K562 (cell line): Measurements from ENCODE around the gene NTSR2. TPM values are rescaled to one million over a fixed set of nuclear protein-coding genes. Genes with fewer than 3 reads are reported as not detected.

Experiments used
- ATAC-seq: fragments of 200-7000 bp; cut with Tn5 transposase; 3 replicates; pipeline ENCODE4 v1.9.1; 2020; ENCODE audit warnings: moderate library complexity
- BruUV-seq: library from RNA; stranded (reverse); fragments of 400-500 nt; replicated peaks from 2 replicates; lab custom pipeline; 2021; lab: Mats Ljungman, UMichigan
- CTCF ChIA-PET: fragments of 300-600 bp; formaldehyde crosslinking; extraction: SDS; loops from one replicate; lab custom pipeline; 2021; ENCODE audit warnings: low intra/inter-chr PET ratio; lab: Yijun Ruan, JAX
- POLR2A ChIA-PET: fragments of 300-600, 350-650 bp; sonication (Branson Sonifier 250); formaldehyde crosslinking; extraction: SDS; loops from one replicate; lab custom pipeline; 2021; ENCODE audit warnings: antibody characterized with exemption, inconsistent platforms; lab: Yijun Ruan, JAX
- DNase-seq, 4 experiments: peaks; one replicate each; pipeline versions ENCODE4 v3.0.0 to v3.0.0-alpha.2; 2011 to 2018; ENCODE audit warnings: low spot score in 3 of 4, mixed read lengths in 3 of 4; ENCODE audit errors: extremely low read depth in 1 of 4
- FAIRE-seq: peaks from 2 replicates; lab custom pipeline; 2011; peaks lifted over from hg19 to GRCh38; lab: Jason Lieb, UNC
- H2AFZ ChIP-seq: 2 replicates; pipeline ENCODE4 v1.6.0; 2011; ENCODE audit warnings: low read depth, low read length, control low read depth, inconsistent platforms
- H3K27ac ChIP-seq: fragments of 200-600 bp; 3 replicates; pipeline ENCODE4 v1.8.0; 2011; ENCODE audit warnings: low read depth, mild to moderate bottlenecking, control low read depth, inconsistent platforms, low read length, moderate library complexity, mixed read lengths; ENCODE audit errors: extremely low read depth
- H3K27me3 ChIP-seq, 2 experiments: fragments of 300-600 bp in 1 of 2; 2 replicates in 1 of 2; 3 replicates in 1 of 2; pipeline versions ENCODE4 v1.6.0 to v1.8.0; 2011; ENCODE audit warnings: inconsistent platforms in 2 of 2, low read length in 2 of 2, mild to moderate bottlenecking in 1 of 2, mixed read lengths in 1 of 2, moderate library complexity in 1 of 2; ENCODE audit not compliant: control insufficient read depth in 2 of 2, insufficient read depth in 2 of 2
- H3K36me3 ChIP-seq: fragments of 300-600 bp; 3 replicates; pipeline ENCODE4 v1.8.0; 2011; ENCODE audit warnings: mild to moderate bottlenecking, low read length, inconsistent platforms; ENCODE audit not compliant: control insufficient read depth, insufficient read depth
- H3K4me1 ChIP-seq, 2 experiments: fragments of 200-600 bp in 1 of 2; replicated peaks in 1 of 2; 2 replicates in 1 of 2; 3 replicates in 1 of 2; pipeline versions ENCODE4 v1.5.1 to v1.8.0; 2011; ENCODE audit warnings: inconsistent platforms in 2 of 2, low read length in 2 of 2, mild to moderate bottlenecking in 1 of 2, mixed read lengths in 1 of 2, moderate library complexity in 1 of 2; ENCODE audit not compliant: control insufficient read depth in 2 of 2, insufficient read depth in 2 of 2
- H3K4me2 ChIP-seq: 2 replicates; pipeline ENCODE4 v1.6.1; 2011; ENCODE audit warnings: low read length, control low read depth, inconsistent platforms, mixed read lengths; ENCODE audit not compliant: insufficient read depth
- H3K4me3 ChIP-seq: fragments of 200-600 bp; sonication (generic), shearing (Covaris generic); 2 replicates; pipeline ENCODE4 v1.5.1; 2016; ENCODE audit warnings: control low read depth, inconsistent platforms
- H3K79me2 ChIP-seq: fragments of 200-600 bp; 3 replicates; pipeline ENCODE4 v1.8.0; 2011; ENCODE audit warnings: low read length, inconsistent platforms; ENCODE audit not compliant: control insufficient read depth, insufficient read depth
- H3K9ac ChIP-seq, 2 experiments: 2 replicates each; pipeline versions ENCODE4 v1.6.0 to v1.6.1; 2011; ENCODE audit warnings: low read depth in 2 of 2, low read length in 2 of 2, control low read depth in 1 of 2, inconsistent platforms in 1 of 2, mild to moderate bottlenecking in 1 of 2, mixed read lengths in 1 of 2; ENCODE audit not compliant: insufficient read depth in 1 of 2
- H3K9me1 ChIP-seq: one replicate; pipeline ENCODE4 v1.6.0; 2011; ENCODE audit warnings: inconsistent platforms, mild to moderate bottlenecking, low read length, moderate library complexity; ENCODE audit not compliant: control insufficient read depth, insufficient read depth
- H3K9me3 ChIP-seq: replicated peaks from 2 replicates; pipeline ENCODE4 v1.5.1; 2011; ENCODE audit warnings: low read depth, low read length, inconsistent platforms; ENCODE audit not compliant: control insufficient read depth, insufficient read depth
- H4K20me1 ChIP-seq: replicated peaks from 2 replicates; pipeline ENCODE4 v1.6.1; 2011; ENCODE audit warnings: low read length, inconsistent platforms, mixed read lengths; ENCODE audit not compliant: control insufficient read depth, insufficient read depth
- ADNP ChIP-seq: fragments of 200-800 bp; sonication (Bioruptor generic); IDR thresholded peaks from 2 replicates; pipeline ENCODE4 v1.6.1; 2016; ENCODE audit warnings: missing genetic modification characterization, missing compliant biosample characterization
- COPS2 ChIP-seq: fragments of 450-650 bp; conservative IDR thresholded peaks from 2 replicates; pipeline ENCODE4 v1.6.1; 2016; ENCODE audit warnings: mild to moderate bottlenecking, moderate library complexity
- CREM ChIP-seq: IDR thresholded peaks from 2 replicates; pipeline ENCODE4 v1.6.1; 2014; ENCODE audit warnings: antibody characterized with exemption, low read depth
- FOXJ2 ChIP-seq: fragments of 200-800 bp; sonication (Bioruptor generic); IDR thresholded peaks from 2 replicates; pipeline ENCODE4 v1.6.1; 2016; ENCODE audit warnings: missing genetic modification characterization, missing compliant biosample characterization
- FOXK2 ChIP-seq, 2 experiments: fragments of 450-650 bp; IDR thresholded peaks in 1 of 2; conservative IDR thresholded peaks in 1 of 2; 2 replicates each; pipeline ENCODE4 v1.6.1; 2016; ENCODE audit warnings: low read depth in 2 of 2, mild to moderate bottlenecking in 1 of 2
- FUS ChIP-seq: fragments of 200-400 bp; formaldehyde crosslinking; optimal IDR thresholded peaks from 2 replicates; pipeline ENCODE3; 2017; ENCODE audit warnings: low read depth, low read length
- GABPB2 ChIP-seq: fragments of 250-450 bp; sonication (Bioruptor Pico); conservative IDR thresholded peaks from 2 replicates; pipeline ENCODE4 v1.5.1; 2021; ENCODE audit warnings: mild to moderate bottlenecking
- GATA2 ChIP-seq: sonication (generic); formaldehyde crosslinking; IDR thresholded peaks from 2 replicates; pipeline ENCODE4 v1.4.0; 2020; ENCODE audit warnings: mild to moderate bottlenecking, missing genetic modification reagents
- IFI16 ChIP-seq: fragments of 250-450 bp; sonication (Bioruptor Pico); IDR thresholded peaks from 2 replicates; pipeline ENCODE4 v2.1.2; 2022; ENCODE audit warnings: mild to moderate bottlenecking, inconsistent platforms
- NBN ChIP-seq: fragments of 450-650 bp; IDR thresholded peaks from 2 replicates; pipeline ENCODE4 v1.6.1; 2016; ENCODE audit warnings: low read depth, mild to moderate bottlenecking
- PBX2 ChIP-seq, 2 experiments: IDR thresholded peaks in 1 of 2; conservative IDR thresholded peaks in 1 of 2; 2 replicates each; pipeline ENCODE4 v1.6.1; 2016; ENCODE audit warnings: low read depth in 2 of 2, mild to moderate bottlenecking in 1 of 2, missing compliant biosample characterization in 1 of 2, missing genetic modification characterization in 1 of 2, moderate library complexity in 1 of 2
- RBM25 ChIP-seq: fragments of 200-400 bp; formaldehyde crosslinking; IDR thresholded peaks from 2 replicates; pipeline ENCODE4 v1.6.1; 2018; ENCODE audit warnings: low read length, low read depth, moderate library complexity; ENCODE audit not compliant: severe bottlenecking
- TRIM28 ChIP-seq: fragments of 450-650 bp; IDR thresholded peaks from 2 replicates; pipeline ENCODE4 v1.6.1; 2017
- U2AF2 ChIP-seq: fragments of 200-400 bp; formaldehyde crosslinking; optimal IDR thresholded peaks from 2 replicates; pipeline ENCODE3; 2017; ENCODE audit warnings: low read depth, mild to moderate bottlenecking, low read length
- ZNF316 ChIP-seq: fragments of 450-650 bp; IDR thresholded peaks from 2 replicates; pipeline ENCODE4 v1.6.1; 2016
- ZNF436 ChIP-seq: fragments of 250-450, 450-650 bp; sonication (Bioruptor Pico); formaldehyde crosslinking; IDR thresholded peaks from 2 replicates; pipeline ENCODE4 v1.7.0; 2020; ENCODE audit warnings: mild to moderate bottlenecking
- ZNF695 ChIP-seq: fragments of 450-650 bp; formaldehyde crosslinking; IDR thresholded peaks from 2 replicates; pipeline ENCODE4 v1.4.0; 2020; ENCODE audit warnings: mild to moderate bottlenecking, moderate library complexity
- WGBS: fragments of 100-300 bp; shearing (Covaris generic); methylation state at CpG from one replicate; pipeline ENCODE4 v1.1.6; 2016; ENCODE audit warnings: low coverage, mixed read lengths; ENCODE audit not compliant: insufficient coverage; ENCODE audit errors: missing lambda C conversion rate; 5-methylcytosine and 5-hydroxymethylcytosine counted together
- in situ Hi-C: fragments of 300-500 bp; cut with MboI; formaldehyde crosslinking; loops from 4 replicates; pipeline ENCODE4 v1.15.0; 2018; ENCODE audit warnings: inconsistent platforms, mixed read lengths
- intact Hi-C: fragments of 100-400 bp; cut with micrococcal nuclease; formaldehyde crosslinking; loops from 2 replicates; pipeline ENCODE4 v1.14.2; 2022
- polyA plus RNA-seq, 8 experiments: library from polyadenylated mRNA; depleted of rRNA in 4 of 8; stranded (reverse) in 5 of 8; unstranded in 3 of 8; fragments of >200 nt; fragmentation: Nextera tagmentation in 2 of 8; fragmentation: Illumina TruSeq in 1 of 8; extraction: Ambion mirVana in 2 of 8; extraction: Trizol in 1 of 8; gene quantifications; 2 replicates each; pipeline versions ENCODE4 v1.2.1 to v1.2.3, GENCODE V29; 2011 to 2014; ENCODE audit warnings: inconsistent platforms in 1 of 8, missing spikeins in 1 of 8
- total RNA-seq, 7 experiments: library from RNA; depleted of rRNA in 6 of 7; stranded (reverse); fragments of >200 nt in 6 of 7; fragmentation: Illumina TruSeq in 2 of 7; extraction: Trizol in 2 of 7; gene quantifications; 2 replicates each; pipeline versions ENCODE4 v1.2.1 to v1.2.3, GENCODE V29; 2011 to 2021; ENCODE audit warnings: low replicate concordance in 1 of 7

Gene NTSR2
- total and polyA plus RNA-seq, 9 of the 15 experiments (the other 6 are each of a cell fraction or from before 2014, with no cell fraction given): not detected

- CTCF ChIA-PET: no interaction called here
- BruUV-seq: no TSS peak
These were observed 9.0 kb upstream of the NTSR2 start for GRCh38 chr2:11679016-11679415.

GRCh38 chr2:11678306-11678960, 8.4 kb upstream of the NTSR2 start:
- 0% methylated on average over 14 of the region's 14 CpGs for WGBS
- H3K4me2 ChIP-seq: no peak overlapping the region
- no peaks in the 10 kb centered on the region for H3K9me3 ChIP-seq
- POLR2A ChIA-PET: interaction anchor here (1.2 kb wide), 1 partner anchor 8 kb away, joined by 3 read pairs; no protein-coding TSS in a partner anchor
- no peaks in the 10 kb centered on the region for H3K79me2 ChIP-seq
- no peak overlapping the region for H3K4me3 ChIP-seq
- in situ Hi-C loops: no loop called here
- DNase-seq (no peak), FAIRE-seq (no peak), ATAC-seq (no peak)
- no peak overlapping the region for H3K27ac ChIP-seq
- peaks cover 29 to 78% of the 10 kb centered on the region in 2 experiments for H3K27me3 ChIP-seq
- H3K4me1 ChIP-seq: peaks cover 0 to 7% of the 10 kb centered on the region in 2 experiments; a peak in 2 of 5 replicates
- intact Hi-C loops: no loop called here
- CTCF ChIA-PET: interaction anchor here (0.6 kb wide), 1 partner anchor 85 kb away, joined by 4 read pairs; no protein-coding TSS in a partner anchor
- peaks cover 17% of the 10 kb centered on the region for H4K20me1 ChIP-seq
- BruUV-seq: no TSS peak
- no peak overlapping the region for H2AFZ ChIP-seq
- no peaks in the 10 kb centered on the region for H3K9me1 ChIP-seq
- H3K36me3 ChIP-seq: no peaks in the 10 kb centered on the region
- peak overlapping the region in 1 of 2 experiments; percentile 26; a peak in 2 of 4 replicates for H3K9ac ChIP-seq
- TF ChIP-seq ZNF695 (no peak), NBN (no peak), TRIM28 (no peak), GATA2 (CRISPR knock-in tag) (no peak), FUS (no peak), FOXK2 (conservative IDR thresholded peaks at IDR 0.05 in 1 of 2, IDR thresholded peaks at IDR 0.05 in 1 of 2; ENCODE audit: low read depth in 2 of 2) (no peak), GABPB2 (CRISPR knock-in tag) (no peak), IFI16 (CRISPR knock-in tag) (no peak), PBX2 (CRISPR knock-in tag; IDR thresholded peaks at IDR 0.05; ENCODE audit: low read depth) (no peak), PBX2 (tag; conservative IDR thresholded peaks at IDR 0.05; ENCODE audit: low read depth) (no peak), ZNF316 (no peak), CREM (no peak), U2AF2 (no peak), FOXJ2 (no peak)

More at GRCh38 chr2:11679016-11679415, 9.0 kb upstream of the NTSR2 start:
- TF ChIP-seq RBM25 (peak; percentile 57), COPS2 (no peak), ZNF436 (no peak), ADNP (no peak)
- Histone ChIP-seq H3K9me1 (no peaks in the 10 kb centered on the region), H4K20me1 (peaks cover 17% of the 10 kb centered on the region), H3K79me2 (no peaks in the 10 kb centered on the region), H2AFZ (no peak overlapping the region), H3K27me3 (peaks cover 30 to 83% of the 10 kb centered on the region in 2 experiments), H3K9me3 (no peaks in the 10 kb centered on the region), H3K4me2 (no peak overlapping the region), H3K9ac (no peak overlapping the region), H3K27ac (no peak overlapping the region), H3K4me1 (peaks cover 0 to 7% of the 10 kb centered on the region in 2 experiments; a peak in 2 of 5 replicates), H3K36me3 (no peaks in the 10 kb centered on the region), H3K4me3 (no peak overlapping the region)
- no peak for ATAC-seq
- in situ Hi-C loops: no loop called here
- intact Hi-C loops: no loop called here
- 0% methylated on average over 7 of the region's 7 CpGs for WGBS
- no peak for DNase-seq
- FAIRE-seq: no peak
- POLR2A ChIA-PET: no interaction called here
